K562 (cell line): ENCODE results near the gene XPA. TPM values are rescaled to one million over a fixed set of nuclear protein-coding genes. Genes with fewer than 3 reads are reported as not detected.

Experiments used
- ADNP ChIP-seq: fragments of 200-800 bp; sonication (Bioruptor generic); IDR thresholded peaks from 2 replicates; pipeline ENCODE4 v1.6.1; 2016; ENCODE audit warnings: missing genetic modification characterization, missing compliant biosample characterization
- ARHGAP35 ChIP-seq: fragments of 450-650 bp; IDR thresholded peaks from 2 replicates; pipeline ENCODE4 v1.6.1; 2018; ENCODE audit not compliant: partially characterized antibody
- ARID1B ChIP-seq: fragments of 450-650 bp; IDR thresholded peaks from 2 replicates; pipeline ENCODE4 v1.6.1; 2016; ENCODE audit warnings: antibody characterized with exemption, mild to moderate bottlenecking, inconsistent platforms
- CXXC5 ChIP-seq: fragments of 250-450 bp; sonication (Bioruptor Pico); IDR thresholded peaks from 2 replicates; pipeline ENCODE4 v1.8.0; 2022; ENCODE audit warnings: inconsistent platforms, mild to moderate bottlenecking, moderate library complexity
- EGR1 ChIP-seq: fragments of 450-650 bp; conservative IDR thresholded peaks from 2 replicates; pipeline ENCODE4 v1.6.1; 2017; ENCODE audit warnings: mild to moderate bottlenecking
- ELK1 ChIP-seq: sonication (generic); formaldehyde crosslinking; IDR thresholded peaks from 2 replicates; pipeline ENCODE4 v1.8.1; 2022; ENCODE audit warnings: missing genetic modification reagents
- MITF ChIP-seq: IDR thresholded peaks from 2 replicates; pipeline ENCODE4 v1.6.1; 2014; ENCODE audit warnings: antibody characterized with exemption
- NCOA4 ChIP-seq: fragments of 450-650 bp; IDR thresholded peaks from 2 replicates; pipeline ENCODE4 v1.6.1; 2018; ENCODE audit warnings: mild to moderate bottlenecking; ENCODE audit not compliant: partially characterized antibody
- RNF219 ChIP-seq: fragments of 250-450 bp; sonication (Bioruptor Pico); IDR thresholded peaks from 2 replicates; pipeline ENCODE4 v1.5.0; 2022; ENCODE audit warnings: mild to moderate bottlenecking
- TCF7 ChIP-seq: sonication (generic); IDR thresholded peaks from 2 replicates; pipeline ENCODE4 v1.6.1; 2016; ENCODE audit warnings: antibody characterized with exemption, borderline replicate concordance
- WHSC1 ChIP-seq: IDR thresholded peaks from one replicate; pipeline ENCODE4 v1.6.1; 2012; ENCODE audit warnings: low read length, control low read depth, inconsistent platforms
- ZBTB33 ChIP-seq: sonication (generic); formaldehyde crosslinking; IDR thresholded peaks from 2 replicates; pipeline ENCODE4 v1.8.1; 2023; ENCODE audit warnings: mild to moderate bottlenecking, missing genetic modification reagents
- ZBTB5 ChIP-seq: fragments of 450-650 bp; IDR thresholded peaks from 2 replicates; pipeline ENCODE4 v1.6.1; 2017; ENCODE audit warnings: antibody characterized with exemption
- ZNF408 ChIP-seq: fragments of 250-450 bp; sonication (Bioruptor Pico); IDR thresholded peaks from 2 replicates; pipeline ENCODE4 v1.4.0; 2020; ENCODE audit warnings: low read depth, mild to moderate bottlenecking, moderate library complexity
- ZNF561 ChIP-seq: fragments of 450-650 bp; formaldehyde crosslinking; conservative IDR thresholded peaks from 2 replicates; pipeline ENCODE4 v1.4.0; 2020; ENCODE audit warnings: mild to moderate bottlenecking, moderate library complexity
- polyA plus RNA-seq, 8 experiments: library from polyadenylated mRNA; depleted of rRNA in 4 of 8; stranded (reverse) in 5 of 8; unstranded in 3 of 8; fragments of >200 nt; fragmentation: Nextera tagmentation in 2 of 8; fragmentation: Illumina TruSeq in 1 of 8; extraction: Ambion mirVana in 2 of 8; extraction: Trizol in 1 of 8; gene quantifications; 2 replicates each; pipeline versions ENCODE4 v1.2.1 to v1.2.3, GENCODE V29; 2011 to 2014; ENCODE audit warnings: inconsistent platforms in 1 of 8, missing spikeins in 1 of 8
- total RNA-seq, 7 experiments: library from RNA; depleted of rRNA in 6 of 7; stranded (reverse); fragments of >200 nt in 6 of 7; fragmentation: Illumina TruSeq in 2 of 7; extraction: Trizol in 2 of 7; gene quantifications; 2 replicates each; pipeline versions ENCODE4 v1.2.1 to v1.2.3, GENCODE V29; 2011 to 2021; ENCODE audit warnings: low replicate concordance in 1 of 7
- TF ChIP-seq, protein P1 (sequence below): sonication (generic); formaldehyde crosslinking; IDR thresholded peaks from 2 replicates; pipeline ENCODE4 v1.5.0; 2020; ENCODE audit warnings: missing genetic modification reagents
- TF ChIP-seq, protein P2 (sequence below): fragments of 250-450 bp; sonication (Bioruptor Pico); IDR thresholded peaks from 2 replicates; pipeline ENCODE4 v1.9.0; 2021; ENCODE audit warnings: mild to moderate bottlenecking

The XPA gene
- total and polyA plus RNA-seq, 9 of the 15 experiments (the other 6 are each of a cell fraction or from before 2014, with no cell fraction given): 5.1 to 18.2 (median 14.1) TPM

- no peak for TF ChIP-seq ELK1
- peak; percentile 89 for TF ChIP-seq EGR1
- TF ChIP-seq ZBTB5: no peak
- TF ChIP-seq TCF7: no peak
- TF ChIP-seq ARHGAP35: no peak
- TF ChIP-seq NCOA4: no peak
- no peak for TF ChIP-seq ADNP (tag)
- peak; percentile 98 for TF ChIP-seq CXXC5 (CRISPR knock-in tag)
- TF ChIP-seq WHSC1: no peak
- TF ChIP-seq, protein P1, sequence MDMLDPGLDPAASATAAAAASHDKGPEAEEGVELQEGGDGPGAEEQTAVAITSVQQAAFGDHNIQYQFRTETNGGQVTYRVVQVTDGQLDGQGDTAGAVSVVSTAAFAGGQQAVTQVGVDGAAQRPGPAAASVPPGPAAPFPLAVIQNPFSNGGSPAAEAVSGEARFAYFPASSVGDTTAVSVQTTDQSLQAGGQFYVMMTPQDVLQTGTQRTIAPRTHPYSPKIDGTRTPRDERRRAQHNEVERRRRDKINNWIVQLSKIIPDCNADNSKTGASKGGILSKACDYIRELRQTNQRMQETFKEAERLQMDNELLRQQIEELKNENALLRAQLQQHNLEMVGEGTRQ (CRISPR knock-in tag): peak; percentile 81
- peak; percentile 34 for TF ChIP-seq ARID1B
- no peak; the same call in 1 of the 2 replicates for TF ChIP-seq ZBTB33 (CRISPR knock-in tag)
- TF ChIP-seq RNF219 (CRISPR knock-in tag): no peak
- no peak for TF ChIP-seq ZNF408 (CRISPR knock-in tag)
- TF ChIP-seq, protein P2, sequence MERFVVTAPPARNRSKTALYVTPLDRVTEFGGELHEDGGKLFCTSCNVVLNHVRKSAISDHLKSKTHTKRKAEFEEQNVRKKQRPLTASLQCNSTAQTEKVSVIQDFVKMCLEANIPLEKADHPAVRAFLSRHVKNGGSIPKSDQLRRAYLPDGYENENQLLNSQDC (CRISPR knock-in tag): no peak
- TF ChIP-seq ZNF561 (CRISPR knock-in tag): no peak
- no peak for TF ChIP-seq MITF
These were observed 63.9 kb downstream of the XPA start, which contains the start of the genes NCBP1 and TSTD2 (continued) for GRCh38 chr9:97632985-97633858.
